H1 (cell line): ENCODE data around the gene FAM9B. TPM values are rescaled to one million over a fixed set of nuclear protein-coding genes. Genes with fewer than 3 reads are reported as not detected.

ENCODE experiments used
- KDM4A ChIP-seq: IDR thresholded peaks from one replicate; pipeline ENCODE4 v1.7.1; 2012; ENCODE audit warnings: low read depth, mild to moderate bottlenecking, moderate library complexity, low read length, inconsistent platforms; ENCODE audit not compliant: severe bottlenecking
- SP4 ChIP-seq: IDR thresholded peaks from 2 replicates; pipeline ENCODE4 v1.6.1; 2012; ENCODE audit warnings: low read length, inconsistent platforms
- polyA plus RNA-seq, 7 experiments: library from polyadenylated mRNA; depleted of rRNA in 3 of 7; stranded (reverse) in 5 of 7; unstranded in 2 of 7; fragments of >200 nt in 5 of 7; fragments of 200-250 nt in 2 of 7; gene quantifications; 1 replicate in 5 of 7; 2 replicates in 1 of 7; 4 replicates in 1 of 7; pipeline versions ENCODE4 v1.2.1 to v1.2.3, GENCODE V29; 2011 to 2013; ENCODE audit warnings: missing spikeins in 2 of 7, mixed read lengths in 2 of 7
- total RNA-seq: library from RNA; stranded (reverse); fragmentation: NEBNext Ultra II Directional; extraction: Animal tissue kit (Norgen Biotek cat#: 25700); gene quantifications from 2 replicates; pipeline ENCODE4 v1.2.1, GENCODE V29; 2021

FAM9B gene
- total and polyA plus RNA-seq, 2 of the 8 experiments (the other 6 are each of a cell fraction or from before 2014, with no cell fraction given), result not detected

- TF ChIP-seq SP4 (no peak), KDM4A (no peak)
Observed at GRCh38 chrX:9037296-9037695, 3.4 kb upstream of the FAM9B start (continued).
